GM21447 (cell line): ENCODE results near the gene CDCA4.

Source experiments
- ATAC-seq: cut with Tn5 transposase; IDR thresholded peaks from one replicate; pipeline ENCODE4 v1.9.1; 2021; ENCODE audit not compliant: unreplicated experiment

The CDCA4 gene

GRCh38 chr14:104991896-104992230 is 29.0 kb downstream of the CDCA4 start:
- ATAC-seq = no peak

GRCh38 chr14:104989951-104990303 is 31.0 kb downstream of the CDCA4 start:
- ATAC-seq = no peak

GRCh38 chr14:104989236-104989950 is 31.5 kb downstream of the CDCA4 start:
- ATAC-seq = no peak

- no peak for ATAC-seq
Measured at GRCh38 chr14:104986487-104987164, 34.3 kb downstream of the CDCA4 start.

GRCh38 chr14:104985675-104986486 is 35.0 kb downstream of the CDCA4 start, which contains the start of gene CLBA1:
Gene CLBA1, plus strand, starts transcription at chr14:104985788. Its CDS starts 644 bp downstream, at chr14:104986432.
- ATAC-seq = peak; percentile 94

- ATAC-seq = no peak
Measured at GRCh38 chr14:104984056-104984894, 36.6 kb downstream of the CDCA4 start.

- no peak for ATAC-seq
Measured at GRCh38 chr14:104983231-104983721, 37.6 kb downstream of the CDCA4 start.

- no peak for ATAC-seq
Measured at GRCh38 chr14:104982548-104983230, 38.2 kb downstream of the CDCA4 start.

GRCh38 chr14:104981699-104982541 is 39.0 kb downstream of the CDCA4 start:
- no peak for ATAC-seq

- no peak for ATAC-seq
Measured at GRCh38 chr14:104980611-104981531, 40.0 kb downstream of the CDCA4 start.

- ATAC-seq = no peak
Measured at GRCh38 chr14:104979758-104980610, 40.9 kb downstream of the CDCA4 start.

- no peak for ATAC-seq
Measured at GRCh38 chr14:104978746-104979691, 41.9 kb downstream of the CDCA4 start.

- ATAC-seq = no peak
Measured at GRCh38 chr14:104977681-104978653, 42.9 kb downstream of the CDCA4 start, which contains the start of gene AHNAK2. Gene AHNAK2, minus strand, starts transcription at chr14:104978374. Its CDS starts 137 bp downstream, at chr14:104978237.

- no peak for ATAC-seq
Measured at GRCh38 chr14:104977008-104977680, 43.7 kb downstream of the CDCA4 start.
